Placental pericyte (primary cell): Measurements from ENCODE around the gene ST6GAL1. TPM values are rescaled to one million over a fixed set of nuclear protein-coding genes. Genes with fewer than 3 reads are reported as not detected.

Experiments used
- total RNA-seq: library from RNA; depleted of rRNA; stranded (reverse); fragments of >200 nt; gene quantifications from 2 replicates; pipeline ENCODE4 v1.2.3, GENCODE V29; 2012

Gene ST6GAL1, protein sequence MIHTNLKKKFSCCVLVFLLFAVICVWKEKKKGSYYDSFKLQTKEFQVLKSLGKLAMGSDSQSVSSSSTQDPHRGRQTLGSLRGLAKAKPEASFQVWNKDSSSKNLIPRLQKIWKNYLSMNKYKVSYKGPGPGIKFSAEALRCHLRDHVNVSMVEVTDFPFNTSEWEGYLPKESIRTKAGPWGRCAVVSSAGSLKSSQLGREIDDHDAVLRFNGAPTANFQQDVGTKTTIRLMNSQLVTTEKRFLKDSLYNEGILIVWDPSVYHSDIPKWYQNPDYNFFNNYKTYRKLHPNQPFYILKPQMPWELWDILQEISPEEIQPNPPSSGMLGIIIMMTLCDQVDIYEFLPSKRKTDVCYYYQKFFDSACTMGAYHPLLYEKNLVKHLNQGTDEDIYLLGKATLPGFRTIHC
- 2.8 and 8.4 TPM in 2 replicates for total RNA-seq

DNA sequence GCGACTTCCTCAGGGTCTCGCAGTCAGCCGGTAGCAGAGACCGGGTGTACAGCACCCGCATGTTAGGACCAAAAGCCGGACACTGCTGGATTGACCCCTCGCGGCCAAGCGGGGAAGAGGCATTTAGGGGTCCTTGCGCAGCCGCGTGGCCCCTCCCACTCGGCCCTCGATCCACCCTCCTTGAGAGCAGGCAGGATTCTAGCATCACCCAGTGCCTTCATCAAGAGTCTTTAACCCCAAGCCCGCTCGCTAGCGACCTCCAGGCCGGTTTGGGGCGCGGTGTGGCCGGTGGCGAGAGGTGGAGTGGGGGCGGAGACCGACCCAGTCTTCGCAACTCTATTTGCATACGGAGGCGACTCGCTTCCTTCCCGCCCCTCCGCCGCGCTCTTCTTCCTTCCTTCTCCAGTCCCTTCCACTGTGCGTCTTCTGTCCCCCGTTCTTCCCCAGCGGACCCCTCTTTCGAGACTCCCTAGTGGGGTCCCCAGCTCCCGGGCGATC is at the start of gene ST6GAL1:
TSS of gene ST6GAL1 (plus strand) at position 384 of the 498 bp plus-strand sequence. CDS start 112,178 bp downstream, outside the sequence.

Other genes starting within 250 kb of the ST6GAL1 start
- gene KNG1, start 213.2 kb upstream of the ST6GAL1 start, total RNA-seq, result not detected in 2 replicates
- 368 and 414 TPM in 2 replicates for gene EIF4A2, start 146.9 kb upstream of the ST6GAL1 start, total RNA-seq
- gene RFC4, start 124.0 kb upstream of the ST6GAL1 start, total RNA-seq, result 8.1 and 29.2 TPM in 2 replicates
- not detected in 2 replicates for gene ADIPOQ, start 87.8 kb upstream of the ST6GAL1 start, total RNA-seq
- 7.7 and 23.9 TPM in 2 replicates for gene RPL39L, start 209.0 kb downstream of the ST6GAL1 start, total RNA-seq